SK-N-SH (cell line): ENCODE data around the gene GATA3. TPM values are rescaled to one million over a fixed set of nuclear protein-coding genes. Genes with fewer than 3 reads are reported as not detected.
A peak's percentile ranks its signal among the peaks of the same experiment; 100 is the strongest.

Source experiments
- CTCF ChIA-PET: fragments of 300-600, 350-600 bp; formaldehyde crosslinking; extraction: SDS; loops from one replicate; lab custom pipeline; 2021; lab: Yijun Ruan, JAX
- POLR2A ChIA-PET: fragments of 350-600 bp; sonication (Branson Sonifier 250); formaldehyde crosslinking; extraction: SDS; loops from one replicate; lab custom pipeline; 2020; ENCODE audit warnings: antibody characterized with exemption, inconsistent platforms; lab: Yijun Ruan, JAX
- DNase-seq: peaks from one replicate; pipeline ENCODE4 v3.0.0; 2012
- H2AFZ ChIP-seq: fragments of 200-600 bp; sonication (generic); 2 replicates; pipeline ENCODE4 v1.8.1; 2016; ENCODE audit warnings: antibody characterized with exemption, mild to moderate bottlenecking, low read depth
- H3F3A ChIP-seq: fragments of 200-600 bp; sonication (generic); replicated peaks from 2 replicates; pipeline ENCODE3; 2016; ENCODE audit warnings: antibody characterized with exemption, mild to moderate bottlenecking; ENCODE audit not compliant: insufficient read depth
- H3K27ac ChIP-seq, 2 experiments: fragments of 200-500 bp in 1 of 2; fragments of 200-600 bp in 1 of 2; sonication (Bioruptor generic) in 1 of 2; sonication (generic), shearing (Covaris generic) in 1 of 2; 2 replicates each; pipeline versions ENCODE4 v1.5.1 to v1.6.1; 2014 to 2016; ENCODE audit warnings: low read depth in 2 of 2, inconsistent platforms in 1 of 2, low read length in 1 of 2, mild to moderate bottlenecking in 1 of 2, mixed read lengths in 1 of 2
- H3K27me3 ChIP-seq: fragments of 200-600 bp; sonication (generic), shearing (Covaris generic); 2 replicates; pipeline ENCODE4 v1.6.1; 2016; ENCODE audit warnings: mixed run types; ENCODE audit not compliant: insufficient read depth
- H3K36me3 ChIP-seq, 2 experiments: fragments of 200-500 bp in 1 of 2; fragments of 200-600 bp in 1 of 2; sonication (Bioruptor generic) in 1 of 2; sonication (generic) in 1 of 2; replicated peaks in 1 of 2; 2 replicates each; pipeline versions ENCODE3 to v1.5.1; 2014 to 2016; ENCODE audit warnings: low read length in 1 of 2, mild to moderate bottlenecking in 1 of 2; ENCODE audit not compliant: insufficient read depth in 2 of 2, control insufficient read depth in 1 of 2
- H3K4me1 ChIP-seq, 2 experiments: fragments of 200-500 bp in 1 of 2; fragments of 200-600 bp in 1 of 2; sonication (Bioruptor generic) in 1 of 2; sonication (generic), shearing (Covaris generic) in 1 of 2; 2 replicates each; pipeline versions ENCODE4 v1.5.1 to v1.6.1; 2014 to 2016; ENCODE audit warnings: low read depth in 1 of 2, low read length in 1 of 2, mixed run types in 1 of 2; ENCODE audit not compliant: insufficient read depth in 2 of 2, control insufficient read depth in 1 of 2
- H3K4me2 ChIP-seq: fragments of 200-600 bp; sonication (generic), shearing (Covaris generic); 2 replicates; pipeline ENCODE4 v1.6.1; 2017; ENCODE audit warnings: mixed run types
- H3K4me3 ChIP-seq, 2 experiments: fragments of 200-500 bp in 1 of 2; fragments of 200-600 bp in 1 of 2; sonication (Bioruptor generic) in 1 of 2; sonication (generic), shearing (Covaris generic) in 1 of 2; 2 replicates each; pipeline versions ENCODE4 v1.5.1 to v1.8.1; 2014 to 2016; ENCODE audit warnings: low read depth in 2 of 2, inconsistent platforms in 1 of 2, low read length in 1 of 2, mild to moderate bottlenecking in 1 of 2, mixed read lengths in 1 of 2, moderate library complexity in 1 of 2
- H3K79me2 ChIP-seq: fragments of 200-600 bp; sonication (generic); 2 replicates; pipeline ENCODE4 v1.8.1; 2017; ENCODE audit warnings: mild to moderate bottlenecking; ENCODE audit not compliant: insufficient read depth
- H3K9ac ChIP-seq: fragments of 200-600 bp; sonication (generic); 2 replicates; pipeline ENCODE4 v1.6.1; 2017; ENCODE audit warnings: mixed run types
- H3K9me2 ChIP-seq: fragments of 200-600 bp; sonication (generic); 2 replicates; pipeline ENCODE4 v1.6.1; 2017; ENCODE audit warnings: mixed run types
- H3K9me3 ChIP-seq: fragments of 200-600 bp; sonication (generic); 2 replicates; pipeline ENCODE4 v1.6.1; 2017; ENCODE audit warnings: mixed run types, mild to moderate bottlenecking, moderate library complexity
- H4K20me1 ChIP-seq: fragments of 200-600 bp; sonication (generic); 2 replicates; pipeline ENCODE4 v1.6.1; 2017; ENCODE audit warnings: mild to moderate bottlenecking, mixed run types; ENCODE audit not compliant: insufficient read depth
- GATA2 ChIP-seq: sonication (generic); formaldehyde crosslinking; IDR thresholded peaks from 2 replicates; pipeline ENCODE4 v1.5.0; 2020; ENCODE audit warnings: mild to moderate bottlenecking, missing genetic modification reagents
- IRF3 ChIP-seq: fragments of 150-350 bp; IDR thresholded peaks from 2 replicates; pipeline ENCODE4 v1.6.1; 2016; ENCODE audit warnings: mild to moderate bottlenecking, low read depth, low read length
- MEF2A ChIP-seq: IDR thresholded peaks from 2 replicates; pipeline ENCODE4 v1.4.0; 2012; ENCODE audit warnings: low read depth, borderline replicate concordance
- MXI1 ChIP-seq: IDR thresholded peaks from 2 replicates; pipeline ENCODE4 v1.6.1; 2012; ENCODE audit warnings: mild to moderate bottlenecking, low read depth, low read length, improper control_type of control experiment
- NFIC ChIP-seq: IDR thresholded peaks from 2 replicates; pipeline ENCODE4 v1.4.0; 2012; ENCODE audit warnings: borderline replicate concordance
- POLR2AphosphoS5 ChIP-seq: IDR thresholded peaks from 2 replicates; pipeline ENCODE4 v1.6.1; 2012; ENCODE audit warnings: low read depth, low read length
- RAD21 ChIP-seq: IDR thresholded peaks from 2 replicates; pipeline ENCODE4 v1.6.1; 2012; ENCODE audit warnings: mild to moderate bottlenecking, low read length
- RCOR1 ChIP-seq: fragments of 150-350 bp; IDR thresholded peaks from 2 replicates; pipeline ENCODE4 v1.6.1; 2017; ENCODE audit warnings: antibody characterized with exemption, low read length
- RXRA ChIP-seq: IDR thresholded peaks from 2 replicates; pipeline ENCODE4 v1.4.0; 2012; ENCODE audit warnings: low read depth, mild to moderate bottlenecking, borderline replicate concordance
- SMC3 ChIP-seq: IDR thresholded peaks from 2 replicates; pipeline ENCODE4 v1.6.1; 2012; ENCODE audit warnings: low read depth, low read length, improper control_type of control experiment
- YY1 ChIP-seq: IDR thresholded peaks from 2 replicates; pipeline ENCODE4 v1.4.0; 2012; ENCODE audit warnings: low read depth, mild to moderate bottlenecking
- WGBS: methylation state at CpG from one replicate; pipeline ENCODE4 v1.1.6; 2017; ENCODE audit warnings: low lambda C conversion rate; 5-methylcytosine and 5-hydroxymethylcytosine counted together
- polyA plus RNA-seq, 3 experiments: library from polyadenylated mRNA; depleted of rRNA; stranded (reverse); fragments of >200 nt; gene quantifications; 2 replicates each; pipeline ENCODE4 v1.2.3, GENCODE V29; 2012

GATA3 gene
- polyA plus RNA-seq, 1 of the 3 experiments (the other 2 are of a cell fraction), result 14.3 TPM

GRCh38 chr10:8040651-8041050 lies 13.8 kb upstream of the GATA3 start:
- Histone ChIP-seq H3K27me3 (no peaks in the 10 kb centered on the region), H4K20me1 (no peaks in the 10 kb centered on the region), H3K79me2 (0 out of 2 replicates have a peak, but pooled peaks cover 2% of the 10 kb centered on the region), H3K4me3 (no peak overlapping the region), H3K4me2 (no peak overlapping the region), H3K9ac (no peak overlapping the region), H2AFZ (no peak overlapping the region), H3K9me3 (no peaks in the 10 kb centered on the region), H3K27ac (no peak overlapping the region), H3F3A (no peaks in the 10 kb centered on the region), H3K4me1 (peaks cover 0 to 4% of the 10 kb centered on the region in 2 experiments; a peak in 2 of 4 replicates), H3K9me2 (no peaks in the 10 kb centered on the region), H3K36me3 (no peaks in the 10 kb centered on the region)
- POLR2A ChIA-PET, result no interaction called here
- WGBS, result 57% methylated on average over 6 of the region's 6 CpGs
- DNase-seq, result no peak
- CTCF ChIA-PET, result no interaction called here
- TF ChIP-seq GATA2, result peak; percentile 82
- TF ChIP-seq RCOR1, result no peak
- no peak for TF ChIP-seq NFIC
- no peak for TF ChIP-seq POLR2AphosphoS5

- Histone ChIP-seq H3K9ac (no peak overlapping the region), H3K79me2 (peaks cover 10% of the 10 kb centered on the region), H2AFZ (no peak overlapping the region), H3K4me3 (no peak overlapping the region), H3K9me3 (no peaks in the 10 kb centered on the region), H3K36me3 (no peaks in the 10 kb centered on the region), H3K4me2 (no peak overlapping the region), H4K20me1 (no peaks in the 10 kb centered on the region), H3K4me1 (peaks cover 0 to 4% of the 10 kb centered on the region in 2 experiments; a peak in 2 of 4 replicates), H3K27me3 (no peaks in the 10 kb centered on the region), H3F3A (no peaks in the 10 kb centered on the region), H3K27ac (no peak overlapping the region), H3K9me2 (no peaks in the 10 kb centered on the region)
- no peak for DNase-seq
- WGBS, result 76% methylated on average over 10 of the region's 10 CpGs
- POLR2A ChIA-PET, result no interaction called here
- CTCF ChIA-PET, result interaction anchor here (1.5 kb wide), 1 partner anchor 167 kb away, joined by 7 read pairs; no protein-coding TSS in a partner anchor
- TF ChIP-seq MEF2A (no peak), IRF3 (no peak), SMC3 (no peak), RAD21 (no peak), MXI1 (no peak), RXRA (no peak), RCOR1 (no peak), YY1 (no peak)
These were observed 13.1 kb upstream of the GATA3 start for GRCh38 chr10:8041284-8041991.
